GM12875 (cell line): ENCODE data around the gene BATF2.

Source experiments
- H3K4me3 ChIP-seq: one replicate; pipeline ENCODE4 v1.5.1; 2011; ENCODE audit warnings: low read depth, low read length, control low read depth
- TF ChIP-seq, protein P1 (sequence below): IDR thresholded peaks from 2 replicates; pipeline ENCODE4 v1.5.1; 2011; ENCODE audit warnings: low read depth, mild to moderate bottlenecking, control low read depth, inconsistent platforms, low read length, moderate library complexity, borderline replicate concordance; ENCODE audit not compliant: insufficient read depth

The BATF2 gene

DNA sequence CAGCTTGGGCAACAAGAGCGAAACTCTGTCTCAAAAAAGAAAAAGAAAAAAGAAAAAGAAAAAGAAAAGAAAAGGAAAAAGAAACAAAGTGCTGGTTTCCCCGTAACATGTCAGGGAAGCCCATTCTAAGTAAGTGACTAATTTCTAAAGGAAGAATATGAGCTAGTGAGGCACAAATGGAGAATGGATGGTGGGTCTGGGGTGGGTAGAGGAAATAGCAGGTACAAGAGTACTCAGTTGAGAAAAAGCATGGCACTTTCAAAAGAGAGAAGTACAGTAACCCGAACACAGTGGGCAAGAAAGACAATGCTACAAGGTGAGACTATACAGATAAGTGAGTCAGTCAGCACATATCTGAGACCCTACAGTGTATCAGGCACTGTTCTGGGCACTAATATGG is 29.4 kb downstream of the BATF2 start:
- TF ChIP-seq, protein P1, sequence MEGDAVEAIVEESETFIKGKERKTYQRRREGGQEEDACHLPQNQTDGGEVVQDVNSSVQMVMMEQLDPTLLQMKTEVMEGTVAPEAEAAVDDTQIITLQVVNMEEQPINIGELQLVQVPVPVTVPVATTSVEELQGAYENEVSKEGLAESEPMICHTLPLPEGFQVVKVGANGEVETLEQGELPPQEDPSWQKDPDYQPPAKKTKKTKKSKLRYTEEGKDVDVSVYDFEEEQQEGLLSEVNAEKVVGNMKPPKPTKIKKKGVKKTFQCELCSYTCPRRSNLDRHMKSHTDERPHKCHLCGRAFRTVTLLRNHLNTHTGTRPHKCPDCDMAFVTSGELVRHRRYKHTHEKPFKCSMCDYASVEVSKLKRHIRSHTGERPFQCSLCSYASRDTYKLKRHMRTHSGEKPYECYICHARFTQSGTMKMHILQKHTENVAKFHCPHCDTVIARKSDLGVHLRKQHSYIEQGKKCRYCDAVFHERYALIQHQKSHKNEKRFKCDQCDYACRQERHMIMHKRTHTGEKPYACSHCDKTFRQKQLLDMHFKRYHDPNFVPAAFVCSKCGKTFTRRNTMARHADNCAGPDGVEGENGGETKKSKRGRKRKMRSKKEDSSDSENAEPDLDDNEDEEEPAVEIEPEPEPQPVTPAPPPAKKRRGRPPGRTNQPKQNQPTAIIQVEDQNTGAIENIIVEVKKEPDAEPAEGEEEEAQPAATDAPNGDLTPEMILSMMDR: no peak
- H3K4me3 ChIP-seq: no peak overlapping the region

DNA sequence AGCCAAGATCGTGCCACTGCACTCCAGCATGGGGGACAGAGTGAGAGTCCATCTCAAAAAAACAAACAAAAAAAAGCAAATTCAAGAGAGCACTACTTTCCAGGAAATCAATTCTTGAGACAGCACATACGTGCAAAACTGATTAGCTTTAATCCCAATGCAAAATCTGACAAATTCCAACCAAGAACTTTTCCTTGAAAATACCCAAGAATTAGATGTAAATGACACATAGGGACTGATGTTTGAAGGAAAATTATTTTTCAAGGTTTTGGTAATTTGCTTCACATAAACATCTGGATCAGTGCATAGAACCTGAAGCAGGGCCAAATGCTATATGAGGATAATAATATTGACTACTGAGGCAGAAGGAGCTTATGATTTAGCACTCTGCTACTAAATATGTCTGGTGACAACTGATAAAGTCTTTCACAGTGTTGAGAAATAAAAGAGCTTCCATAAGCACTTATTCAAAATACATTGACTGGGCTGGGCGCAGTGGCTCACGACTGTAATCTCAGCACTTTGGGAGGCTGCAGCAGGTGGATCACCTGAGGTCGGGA is 33.6 kb downstream of the BATF2 start:
- TF ChIP-seq, protein P1: no peak

DNA sequence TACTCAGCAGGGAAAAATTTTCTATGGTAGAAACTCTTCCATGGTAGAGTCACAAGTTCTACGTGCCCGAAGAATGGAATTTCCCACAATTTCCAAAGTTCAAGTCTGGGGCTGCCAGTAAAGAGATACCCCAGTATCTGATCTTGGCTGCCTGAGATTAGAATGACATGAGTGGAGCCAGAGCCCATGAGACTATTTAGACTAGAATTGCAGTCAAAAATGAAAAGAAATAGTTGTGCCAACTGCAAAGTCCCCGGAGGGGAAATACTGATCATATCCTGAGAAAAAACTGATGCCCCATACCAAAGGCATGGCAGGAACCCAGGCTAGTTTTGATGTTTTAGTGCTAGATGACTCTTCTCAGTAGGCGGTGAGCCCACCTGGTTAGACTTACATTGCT is 36.1 kb downstream of the BATF2 start:
- TF ChIP-seq, protein P1: no peak
- no peak overlapping the region for H3K4me3 ChIP-seq

More for the DNA sequence above, 33.6 kb downstream of the BATF2 start:
- H3K4me3 ChIP-seq: no peak overlapping the region

DNA sequence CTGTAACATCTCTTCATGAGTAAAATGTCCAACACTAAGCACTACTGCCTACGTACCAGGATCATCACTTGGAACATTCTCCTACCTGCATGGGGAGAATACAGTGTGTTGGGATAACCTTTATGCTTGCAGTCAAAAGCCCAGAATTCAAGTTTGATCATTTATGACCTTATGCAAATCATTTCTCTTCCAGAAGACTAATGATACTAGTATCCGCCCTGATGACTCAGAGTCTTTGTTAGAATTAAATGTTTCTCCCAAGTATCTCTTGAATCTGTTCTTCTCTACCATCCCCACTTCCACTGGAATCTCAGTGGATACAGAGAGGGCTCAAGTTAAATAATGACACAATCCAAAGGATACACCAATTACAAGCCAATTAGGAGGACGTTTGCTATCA is 37.3 kb downstream of the BATF2 start:
- TF ChIP-seq, protein P1: no peak
- no peak overlapping the region for H3K4me3 ChIP-seq

DNA sequence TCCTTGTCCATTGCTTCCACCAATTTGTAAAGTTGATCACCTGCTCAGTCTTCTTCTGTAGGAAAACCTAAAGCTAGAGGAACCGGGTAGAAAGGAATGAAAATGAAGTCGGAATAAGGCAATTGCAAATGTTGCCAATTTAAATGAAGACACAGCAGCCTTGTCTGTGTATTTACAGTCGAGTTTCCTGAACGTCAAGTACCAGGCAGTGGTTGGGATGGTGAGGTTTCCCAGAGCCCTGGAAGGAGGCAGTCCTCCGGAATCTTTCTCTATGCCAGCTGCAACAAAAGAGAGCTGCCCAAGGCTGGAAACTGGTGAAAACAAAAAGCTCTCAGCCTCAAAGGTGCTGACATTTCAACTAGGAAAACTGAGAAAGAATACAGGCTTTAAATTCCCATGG is 42.6 kb downstream of the BATF2 start:
- TF ChIP-seq, protein P1: no peak
- H3K4me3 ChIP-seq: no peak overlapping the region

DNA sequence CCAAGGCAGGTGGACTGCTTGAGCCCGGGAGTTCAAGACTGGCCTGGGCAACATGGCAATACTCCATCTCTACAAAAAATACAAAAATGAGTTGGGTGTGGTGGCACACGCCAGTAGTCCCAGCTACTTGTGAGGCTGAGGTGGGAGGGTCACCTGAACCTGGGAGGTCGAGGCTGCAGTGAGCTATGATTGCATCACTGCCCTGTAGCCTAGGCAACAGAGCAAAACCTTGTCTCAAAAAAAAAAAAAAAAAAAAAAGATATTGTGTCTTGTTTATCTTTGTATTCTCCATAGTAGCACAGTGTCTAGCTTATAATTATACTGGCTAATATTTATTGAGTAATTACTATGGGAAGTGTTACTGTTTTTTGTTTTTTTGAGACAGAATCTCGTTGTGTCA is 45.2 kb downstream of the BATF2 start:
- TF ChIP-seq, protein P1: no peak
- H3K4me3 ChIP-seq: no peak overlapping the region

DNA sequence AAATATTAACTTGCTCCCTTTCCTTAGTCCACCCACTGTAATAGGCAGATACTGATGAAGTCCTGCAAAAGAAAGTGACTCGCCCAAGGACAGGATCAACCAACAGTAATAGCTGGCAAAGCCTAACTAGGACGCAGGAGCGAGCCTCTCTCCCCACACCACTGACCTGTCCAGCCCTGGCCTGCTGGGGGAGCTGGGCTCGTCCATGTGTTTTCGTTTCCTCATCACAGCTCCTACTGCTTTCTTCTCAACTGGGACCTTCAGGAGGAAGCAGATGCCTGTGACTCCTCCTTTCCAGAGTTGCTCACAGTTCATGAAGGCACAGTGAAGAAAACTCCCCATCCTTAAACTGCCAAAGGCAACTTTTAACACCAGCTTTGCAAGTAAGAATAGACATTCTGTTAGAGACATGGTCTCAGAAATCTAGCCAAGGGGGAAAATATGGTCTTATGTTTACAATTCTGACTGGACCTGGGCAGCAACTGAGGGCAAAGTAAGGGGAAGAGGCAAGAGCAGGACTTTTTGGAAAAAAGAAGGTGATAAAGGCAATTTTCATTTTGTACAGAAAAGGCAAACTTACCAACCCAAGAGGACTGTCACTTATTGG is 49.5 kb downstream of the BATF2 start:
- TF ChIP-seq, protein P1: no peak
- no peak overlapping the region for H3K4me3 ChIP-seq
